CD1c-positive myeloid dendritic cell (primary cell): ENCODE data around the gene COL11A1.

ENCODE experiments used
- DNase-seq: peaks from one replicate; pipeline ENCODE4 v3.0.0-alpha.2; 2016; ENCODE audit errors: extremely low spot score

Gene COL11A1

GRCh38 chr1:102901996-102902395 is 206.3 kb downstream of the COL11A1 start:
- no peak for DNase-seq

GRCh38 chr1:102899935-102900334 is 208.4 kb downstream of the COL11A1 start:
- DNase-seq, result no peak

- no peak for DNase-seq
These were observed 210.8 kb downstream of the COL11A1 start for GRCh38 chr1:102897557-102897956.

DNA sequence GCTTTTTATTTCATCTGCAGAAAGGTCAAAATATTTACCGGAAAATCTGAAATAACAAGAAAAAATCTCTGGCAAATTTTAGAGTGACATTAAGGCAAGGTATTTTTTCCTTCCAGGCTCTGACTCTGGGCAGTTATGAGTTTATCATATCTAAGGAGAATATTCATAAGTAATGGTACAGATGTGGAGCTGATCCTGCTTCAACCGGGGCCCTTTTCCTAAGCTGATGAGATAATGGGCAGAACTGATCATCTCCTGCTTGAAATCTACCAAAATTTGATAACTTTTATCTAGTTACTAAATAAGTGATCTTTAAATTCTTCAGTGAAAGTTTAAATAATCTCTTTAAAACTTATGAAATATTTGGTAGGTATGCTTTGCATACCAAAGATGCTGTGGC is 211.6 kb downstream of the COL11A1 start:
- no peak for DNase-seq

- no peak for DNase-seq
These were observed 212.0 kb downstream of the COL11A1 start for GRCh38 chr1:102896286-102896685.

GRCh38 chr1:102891868-102892625 is 216.3 kb downstream of the COL11A1 start:
- DNase-seq, result no peak

GRCh38 chr1:102886638-102887037 is 221.7 kb downstream of the COL11A1 start:
- DNase-seq, result no peak

DNA sequence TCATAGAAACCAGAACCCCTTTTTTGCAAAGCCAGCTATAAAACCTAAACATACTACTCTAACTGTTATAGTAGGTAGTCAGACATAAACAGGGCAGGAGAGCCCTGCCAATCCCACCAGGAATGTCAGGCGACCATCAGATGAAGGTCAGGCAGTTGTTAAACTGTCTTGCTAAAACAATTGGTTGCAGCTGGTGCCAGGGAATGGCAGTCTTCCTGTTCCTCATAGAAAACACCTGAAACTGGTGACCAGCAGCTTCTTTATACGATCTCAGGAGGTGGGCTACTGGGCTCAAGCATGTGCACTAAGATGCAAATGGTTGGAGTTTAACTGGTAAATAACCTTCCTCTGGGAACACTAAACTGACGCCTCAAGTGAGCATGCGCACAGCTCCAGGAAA is 224.1 kb downstream of the COL11A1 start:
- DNase-seq, result no peak

DNA sequence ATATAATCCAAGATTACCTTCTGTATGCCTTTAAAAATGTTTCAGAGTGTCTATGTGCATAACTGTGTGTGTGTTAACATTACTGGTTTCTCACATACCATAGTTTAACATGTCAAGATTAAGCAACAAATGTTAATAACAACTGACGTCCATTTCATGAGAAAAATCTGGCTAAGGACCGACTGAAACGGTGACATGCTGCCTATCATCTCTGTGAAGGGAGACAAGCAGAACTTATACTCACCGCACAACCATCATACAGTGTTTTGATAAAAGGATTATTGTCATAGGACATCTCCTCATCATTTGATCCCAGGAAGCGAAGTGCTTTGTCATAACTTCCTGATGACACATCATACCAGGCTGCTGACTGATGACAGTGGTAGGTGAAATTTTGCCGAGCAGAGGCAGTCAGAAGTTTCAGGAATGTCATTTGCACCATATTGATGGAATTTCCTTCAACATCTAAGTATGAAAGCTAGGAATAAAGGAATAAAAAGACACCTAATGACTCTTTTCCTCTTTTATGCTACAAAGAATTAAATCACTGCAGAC is 228.8 kb downstream of the COL11A1 start:
- no peak for DNase-seq

DNA sequence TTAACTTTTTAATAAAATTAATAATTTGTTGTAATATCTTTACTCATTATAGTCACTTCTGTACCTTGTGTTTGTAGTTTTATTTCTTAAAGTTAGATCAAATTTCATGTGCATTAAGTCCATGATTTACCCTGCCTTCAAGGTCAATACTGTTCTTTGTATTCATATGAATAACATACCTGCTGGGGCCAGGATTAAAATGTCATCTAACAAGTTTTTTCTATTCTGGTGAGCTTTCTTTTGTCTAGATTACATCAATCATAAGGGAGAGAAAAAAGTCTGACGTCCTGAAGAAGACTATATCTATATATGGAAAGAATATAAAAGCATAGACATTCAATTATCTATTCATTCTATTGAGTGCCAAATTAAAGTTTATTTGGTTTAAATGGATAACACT is 232.6 kb downstream of the COL11A1 start:
- no peak for DNase-seq

GRCh38 chr1:102872526-102872925 is 235.8 kb downstream of the COL11A1 start:
- DNase-seq, result no peak

- no peak for DNase-seq
These were observed 236.2 kb downstream of the COL11A1 start for GRCh38 chr1:102872097-102872496.

GRCh38 chr1:102863704-102864103 is 244.6 kb downstream of the COL11A1 start:
- no peak for DNase-seq

- DNase-seq, result no peak
These were observed 247.1 kb downstream of the COL11A1 start for GRCh38 chr1:102861247-102861646.

GRCh38 chr1:102858695-102859094 is 249.6 kb downstream of the COL11A1 start:
- no peak for DNase-seq

GRCh38 chr1:102857251-102857650 is 251.1 kb downstream of the COL11A1 start:
- no peak for DNase-seq

GRCh38 chr1:102853701-102854187 is 254.6 kb downstream of the COL11A1 start:
- no peak for DNase-seq

GRCh38 chr1:102853136-102853535 is 255.2 kb downstream of the COL11A1 start:
- DNase-seq, result no peak

- DNase-seq, result no peak
These were observed 255.7 kb downstream of the COL11A1 start for GRCh38 chr1:102852613-102853012.

- DNase-seq, result no peak
These were observed 256.7 kb downstream of the COL11A1 start for GRCh38 chr1:102851616-102852015.

DNA sequence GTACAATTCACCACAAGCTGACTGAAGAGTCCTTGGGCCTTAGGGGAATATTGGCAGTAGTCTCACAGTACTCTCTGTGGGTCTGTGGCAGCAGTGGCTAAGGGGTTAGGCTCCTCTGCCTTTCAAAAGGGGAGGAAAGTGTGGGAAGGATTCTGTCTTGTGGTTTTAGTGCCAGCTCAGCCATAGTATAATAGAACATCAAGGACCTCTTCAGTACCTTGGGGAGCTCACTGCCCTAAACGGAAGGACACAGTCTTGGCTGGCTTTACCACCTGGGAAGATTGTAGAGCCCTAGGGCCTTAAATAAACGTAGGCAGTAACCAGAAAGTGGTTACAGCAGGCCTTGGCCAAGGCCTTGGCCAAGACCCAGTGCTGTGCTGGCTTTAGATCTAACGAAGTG is 265.7 kb downstream of the COL11A1 start:
- no peak for DNase-seq

DNA sequence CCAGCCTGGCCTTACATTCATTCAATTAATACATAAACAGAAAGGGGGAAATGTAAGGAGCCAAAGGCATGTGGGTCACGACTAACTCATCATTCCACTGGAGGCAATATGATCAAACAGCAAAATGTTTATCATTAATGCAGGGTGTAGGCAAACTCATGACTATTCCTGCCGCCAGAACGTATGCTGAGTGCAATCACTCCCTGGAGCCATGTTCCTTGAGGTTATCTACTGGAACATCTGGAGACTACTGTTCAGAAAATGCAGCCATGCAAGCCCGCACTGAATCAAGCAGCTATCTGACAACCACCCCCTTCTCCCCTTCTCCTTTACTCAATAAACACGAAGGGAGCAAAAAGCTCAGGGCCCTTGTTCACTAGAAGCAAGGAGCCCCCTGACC is 267.6 kb downstream of the COL11A1 start:
- no peak for DNase-seq

DNA sequence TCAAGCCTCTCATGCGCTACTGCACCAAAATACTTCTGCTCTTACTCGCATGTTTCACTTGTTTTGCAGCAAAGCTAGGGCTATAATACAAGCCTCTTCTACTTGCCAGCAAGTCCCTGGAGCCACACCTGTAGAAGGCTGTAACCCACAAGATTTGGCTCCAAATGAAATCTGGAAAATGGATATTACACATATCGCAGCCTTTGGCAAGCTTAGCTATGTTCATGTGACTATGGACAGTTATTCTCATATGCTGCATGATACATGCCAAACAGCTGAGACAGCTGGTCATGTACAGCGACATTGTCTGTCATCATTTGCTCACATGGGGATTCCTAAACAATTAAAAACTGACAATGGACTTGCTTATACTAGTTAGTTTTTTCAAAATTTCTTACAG is 270.3 kb downstream of the COL11A1 start:
- no peak for DNase-seq

DNA sequence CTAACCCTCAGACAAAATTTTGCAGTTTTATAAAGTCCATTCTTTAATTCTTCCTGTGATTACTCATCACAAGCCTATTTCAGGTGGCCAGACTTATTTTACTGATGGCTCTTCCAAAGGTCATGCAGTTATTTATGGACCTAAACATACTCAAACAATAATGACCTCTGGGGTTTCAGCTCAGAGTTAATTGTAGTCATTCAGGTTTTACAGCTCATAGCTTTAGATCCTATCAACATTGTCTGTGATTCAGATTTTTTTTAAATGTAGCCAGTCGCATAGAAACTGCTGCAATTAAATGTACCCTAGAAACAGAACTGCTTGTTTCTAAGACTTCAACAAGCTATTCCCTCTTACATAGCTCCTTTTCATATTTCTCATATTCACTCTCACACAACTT is 270.8 kb downstream of the COL11A1 start:
- no peak for DNase-seq
